ENCODE measurements around the gene BRD3. TPM values are rescaled to one million over a fixed set of nuclear protein-coding genes. Genes with fewer than 3 reads are reported as not detected.

Gene BRD3
- polyA plus RNA-seq, 2 of the 4 experiments (the other 2 are of a cell fraction): 9.0 to 15.3 TPM

DNA sequence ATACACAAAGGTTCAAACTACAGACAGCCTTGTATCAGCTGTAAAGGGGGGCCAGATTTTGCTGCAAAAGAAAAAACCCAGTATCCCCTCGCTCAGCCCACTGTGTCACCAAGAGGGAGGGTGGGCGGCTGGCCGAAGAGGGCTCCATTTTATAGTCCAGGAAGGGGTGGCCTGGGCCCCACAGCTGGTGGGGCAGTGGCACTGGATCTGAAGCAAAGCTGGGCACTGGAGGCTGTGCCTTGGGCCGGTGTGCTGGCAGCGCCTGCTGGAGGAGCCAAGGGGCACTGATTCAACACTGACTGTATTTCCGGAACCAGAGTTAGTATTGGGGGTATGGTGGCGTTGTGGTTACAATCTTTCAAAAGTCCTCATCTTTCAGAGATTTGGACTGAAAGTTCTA lies 9.1 kb downstream of the BRD3 start (continued):
- TF ChIP-seq, protein P1, sequence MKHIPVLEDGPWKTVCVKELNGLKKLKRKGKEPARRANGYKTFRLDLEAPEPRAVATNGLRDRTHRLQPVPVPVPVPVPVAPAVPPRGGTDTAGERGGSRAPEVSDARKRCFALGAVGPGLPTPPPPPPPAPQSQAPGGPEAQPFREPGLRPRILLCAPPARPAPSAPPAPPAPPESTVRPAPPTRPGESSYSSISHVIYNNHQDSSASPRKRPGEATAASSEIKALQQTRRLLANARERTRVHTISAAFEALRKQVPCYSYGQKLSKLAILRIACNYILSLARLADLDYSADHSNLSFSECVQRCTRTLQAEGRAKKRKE (CRISPR knock-in tag; IDR thresholded peaks at IDR 0.05; ENCODE audit: low read depth): no peak

DNA sequence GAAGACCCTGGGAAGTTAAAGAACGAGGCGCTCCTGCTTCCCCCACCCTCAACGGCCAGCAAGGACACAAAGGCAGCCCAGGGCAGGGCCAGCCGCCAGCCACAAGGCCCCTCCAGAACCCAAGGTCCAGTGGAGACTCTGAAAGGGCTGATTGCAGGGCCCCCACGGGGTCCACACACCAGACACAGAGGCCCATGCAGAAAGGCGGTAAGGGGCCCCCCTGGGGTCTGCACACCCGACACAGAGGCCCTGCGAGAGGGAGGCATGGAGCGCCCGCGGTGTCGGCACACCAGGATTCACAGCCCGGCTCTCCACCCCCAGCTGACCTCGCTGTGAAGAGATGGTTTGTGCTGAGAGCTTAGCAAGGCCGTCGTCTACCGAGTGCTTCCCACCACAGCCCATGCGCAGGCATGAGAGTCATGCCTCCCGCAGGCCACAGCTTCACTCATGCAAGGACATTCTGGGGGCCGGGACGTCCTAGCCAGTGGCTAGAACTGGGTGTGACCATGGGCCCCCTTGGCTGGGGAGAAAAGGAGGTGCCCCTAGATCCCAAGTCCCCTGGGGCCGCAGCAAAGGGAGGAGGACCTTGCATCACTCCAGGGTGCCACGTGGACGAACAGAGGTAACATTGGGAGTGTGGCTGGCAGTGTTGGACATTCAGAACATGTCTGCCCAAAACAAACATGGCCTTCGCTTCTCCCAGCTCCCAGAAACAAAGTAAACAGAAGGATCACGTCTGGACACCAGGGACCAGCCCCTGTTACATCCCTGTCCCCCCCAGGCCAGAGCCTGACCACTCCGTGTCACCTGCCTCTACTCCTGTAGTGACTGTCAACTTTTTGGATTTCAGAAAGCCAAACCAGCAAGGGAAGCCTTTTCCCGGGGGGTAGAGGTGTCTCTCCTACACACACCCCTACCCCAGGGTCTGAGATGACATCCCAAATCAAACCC lies 9.8 kb downstream of the BRD3 start:
- POLR2A ChIA-PET: interaction anchor here (0.6 kb wide), 1 partner anchor 723 kb away, joined by 3 read pairs; no protein-coding TSS in a partner anchor
- CTCF ChIA-PET: interaction anchor here (0.6 to 1.2 kb wide), 4 partner anchors 9 to 816 kb away, joined by 3 to 4 read pairs (median 4); no protein-coding TSS in a partner anchor
- H3K9me3 ChIP-seq: no peaks in the 10 kb centered on the region
- 90% methylated on average over 22 of the region's 28 CpGs for WGBS (ENCODE audit: missing lambda C conversion rate)
- no peak overlapping the region for H3K4me3 ChIP-seq
- no peak overlapping the region for H3K4me2 ChIP-seq
- no peak for TF ChIP-seq MAZ (IDR thresholded peaks at IDR 0.05; ENCODE audit: borderline replicate concordance, low read depth, low read length)
- TF ChIP-seq TP53 (CRISPR knock-in tag; IDR thresholded peaks at IDR 0.05): no peak
- TF ChIP-seq HOXA7 (CRISPR knock-in tag; IDR thresholded peaks at IDR 0.05): no peak
- no peak for DNase-seq (ENCODE audit: low read depth in 1 of 2, low spot score in 1 of 2)
- no peak for FAIRE-seq
- no peak for ATAC-seq
- H3K4me1 ChIP-seq: peaks cover 28% of the 10 kb centered on the region
- H3K27ac ChIP-seq: no peak overlapping the region

DNA sequence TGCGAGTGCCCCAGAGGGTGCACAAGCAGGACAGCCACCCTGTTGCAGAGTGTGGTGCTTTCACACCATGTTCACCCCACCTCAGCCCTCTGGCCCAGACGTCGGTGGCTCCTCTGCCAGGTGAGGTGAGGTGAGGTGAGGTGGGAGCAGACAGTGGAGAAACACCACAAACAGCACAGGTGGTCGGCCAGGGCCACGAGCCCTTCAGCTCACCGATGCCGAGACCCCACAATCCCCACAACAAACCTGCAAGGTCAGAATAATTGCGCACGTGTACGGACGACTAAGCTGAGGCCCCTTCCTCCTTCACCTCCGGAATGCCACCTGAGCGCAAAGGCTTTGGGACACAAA lies 10.5 kb downstream of the BRD3 start:
- ATAC-seq (no peak), FAIRE-seq (no peak), DNase-seq (ENCODE audit: low read depth in 1 of 2, low spot score in 1 of 2) (no peak)
- ChIA-PET CTCF (no interaction called here), POLR2A (no interaction called here)
- no peak for TF ChIP-seq NFE2L2 (conservative IDR thresholded peaks at IDR 0.05; ENCODE audit: low read length)
- no peak for TF ChIP-seq ZC3H11A (IDR thresholded peaks at IDR 0.05)
- TF ChIP-seq TP53 (CRISPR knock-in tag; IDR thresholded peaks at IDR 0.05): no peak
- TF ChIP-seq CBX2 (IDR thresholded peaks at IDR 0.05; ENCODE audit: borderline replicate concordance, low read depth): no peak
- TF ChIP-seq JUN (IDR thresholded peaks at IDR 0.05): no peak
- no peak for TF ChIP-seq CHD4 (IDR thresholded peaks at IDR 0.05; ENCODE audit: borderline replicate concordance)
- no peak for TF ChIP-seq HEYL (CRISPR knock-in tag; IDR thresholded peaks at IDR 0.05)
- no peak for TF ChIP-seq HDAC2 (IDR thresholded peaks at IDR 0.05)
- TF ChIP-seq RCOR1 (IDR thresholded peaks at IDR 0.05; ENCODE audit: low read depth, low read length): no peak
- TF ChIP-seq, protein P2, sequence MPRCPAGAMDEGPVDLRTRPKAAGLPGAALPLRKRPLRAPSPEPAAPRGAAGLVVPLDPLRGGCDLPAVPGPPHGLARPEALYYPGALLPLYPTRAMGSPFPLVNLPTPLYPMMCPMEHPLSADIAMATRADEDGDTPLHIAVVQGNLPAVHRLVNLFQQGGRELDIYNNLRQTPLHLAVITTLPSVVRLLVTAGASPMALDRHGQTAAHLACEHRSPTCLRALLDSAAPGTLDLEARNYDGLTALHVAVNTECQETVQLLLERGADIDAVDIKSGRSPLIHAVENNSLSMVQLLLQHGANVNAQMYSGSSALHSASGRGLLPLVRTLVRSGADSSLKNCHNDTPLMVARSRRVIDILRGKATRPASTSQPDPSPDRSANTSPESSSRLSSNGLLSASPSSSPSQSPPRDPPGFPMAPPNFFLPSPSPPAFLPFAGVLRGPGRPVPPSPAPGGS (IDR thresholded peaks at IDR 0.05): no peak
- no peak for TF ChIP-seq EHMT2 (IDR thresholded peaks at IDR 0.05; ENCODE audit: low read depth)
- no peak for TF ChIP-seq JUNB (IDR thresholded peaks at IDR 0.05)
- no peak for TF ChIP-seq MAZ (IDR thresholded peaks at IDR 0.05; ENCODE audit: borderline replicate concordance, low read depth, low read length)
- Histone ChIP-seq H3K4me1 (peaks cover 28% of the 10 kb centered on the region), H3K4me2 (0 out of 3 replicates have a peak overlapping the region, but pooled peaks have one; percentile 60), H3K27ac (no peak overlapping the region; a peak in 1 of 6 replicates), H3K9me3 (no peaks in the 10 kb centered on the region), H3K4me3 (no peak overlapping the region)
- 84% methylated on average over 11 of the region's 13 CpGs for whole genome bisulfite sequencing (ENCODE audit: missing lambda C conversion rate)

DNA sequence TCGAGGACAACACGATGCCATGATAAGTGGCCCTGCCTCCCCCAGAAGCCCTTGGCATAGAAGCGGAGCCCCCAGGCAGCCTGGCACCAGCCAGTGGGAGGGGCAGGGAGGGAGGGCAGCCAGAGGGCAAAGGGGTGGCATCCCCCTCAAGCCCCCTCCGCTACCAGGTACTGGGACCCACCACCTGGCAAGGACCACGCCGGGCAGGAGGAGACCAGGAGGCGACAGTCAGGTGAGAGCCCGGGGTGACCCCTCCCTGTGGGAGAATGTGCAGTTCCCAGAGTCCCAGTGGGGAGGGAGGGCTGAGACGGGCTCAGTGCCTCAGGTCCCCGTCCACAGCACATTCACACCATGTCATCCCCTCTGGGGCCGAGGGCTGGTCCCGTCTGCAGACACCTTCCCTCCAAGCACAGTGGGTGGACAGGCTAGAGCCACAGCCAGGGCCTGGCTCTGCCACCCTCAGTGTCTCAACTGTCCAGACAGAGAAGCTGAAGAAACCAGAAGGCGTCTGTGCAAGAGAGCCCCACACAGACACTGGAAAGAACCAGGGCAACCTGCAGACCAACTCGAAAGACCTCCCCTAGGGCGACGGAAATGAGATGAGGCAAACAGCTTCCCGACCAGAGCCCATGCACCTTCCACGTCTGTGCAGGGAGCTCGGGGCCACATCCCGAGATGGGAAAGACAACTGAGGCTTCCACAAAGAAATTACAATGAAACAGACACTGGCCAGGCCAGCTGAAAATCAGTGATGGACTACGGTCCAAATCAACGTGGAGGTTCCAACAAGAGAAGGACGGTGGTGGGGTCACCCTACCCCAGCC lies 11.1 kb downstream of the BRD3 start:
- FAIRE-seq (no peak), ATAC-seq (no peak), DNase-seq (ENCODE audit: low read depth in 1 of 2, low spot score in 1 of 2) (no peak)
- H3K4me1 ChIP-seq: peaks cover 28% of the 10 kb centered on the region
- 81% methylated on average over 17 of the region's 23 CpGs for WGBS (ENCODE audit: missing lambda C conversion rate)
- H3K27ac ChIP-seq: peak overlapping the region; percentile 45 to 67; a peak in 5 of 6 replicates
- H3K4me2 ChIP-seq: peak overlapping the region; percentile 60
- H3K9me3 ChIP-seq: no peaks in the 10 kb centered on the region
- ChIA-PET POLR2A (no interaction called here), CTCF (interaction anchor here (1.1 to 1.2 kb wide), 2 partner anchors 12 to 63 kb away, joined by 4 read pairs; no protein-coding TSS in a partner anchor)
- H3K4me3 ChIP-seq: no peak overlapping the region
- no peak for TF ChIP-seq NFE2L2 (conservative IDR thresholded peaks at IDR 0.05; ENCODE audit: low read length)
- TF ChIP-seq FOSB (CRISPR knock-in tag; IDR thresholded peaks at IDR 0.05): no peak
- no peak for TF ChIP-seq NR3C1 (IDR thresholded peaks at IDR 0.05)
- TF ChIP-seq KDM5A (IDR thresholded peaks at IDR 0.05): no peak
- TF ChIP-seq RAD21 (conservative IDR thresholded peaks at IDR 0.05 in 1 of 2, IDR thresholded peaks at IDR 0.05 in 1 of 2): no peak
- TF ChIP-seq MYC (IDR thresholded peaks at IDR 0.05; ENCODE audit: borderline replicate concordance, low read length): no peak
- TF ChIP-seq, protein P3, sequence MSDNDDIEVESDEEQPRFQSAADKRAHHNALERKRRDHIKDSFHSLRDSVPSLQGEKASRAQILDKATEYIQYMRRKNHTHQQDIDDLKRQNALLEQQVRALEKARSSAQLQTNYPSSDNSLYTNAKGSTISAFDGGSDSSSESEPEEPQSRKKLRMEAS (IDR thresholded peaks at IDR 0.05): no peak
- TF ChIP-seq, protein P4, sequence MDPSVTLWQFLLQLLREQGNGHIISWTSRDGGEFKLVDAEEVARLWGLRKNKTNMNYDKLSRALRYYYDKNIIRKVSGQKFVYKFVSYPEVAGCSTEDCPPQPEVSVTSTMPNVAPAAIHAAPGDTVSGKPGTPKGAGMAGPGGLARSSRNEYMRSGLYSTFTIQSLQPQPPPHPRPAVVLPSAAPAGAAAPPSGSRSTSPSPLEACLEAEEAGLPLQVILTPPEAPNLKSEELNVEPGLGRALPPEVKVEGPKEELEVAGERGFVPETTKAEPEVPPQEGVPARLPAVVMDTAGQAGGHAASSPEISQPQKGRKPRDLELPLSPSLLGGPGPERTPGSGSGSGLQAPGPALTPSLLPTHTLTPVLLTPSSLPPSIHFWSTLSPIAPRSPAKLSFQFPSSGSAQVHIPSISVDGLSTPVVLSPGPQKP (IDR thresholded peaks at IDR 0.05; ENCODE audit: low read depth, low read length): no peak
- TF ChIP-seq NPAS2 (CRISPR knock-in tag; IDR thresholded peaks at IDR 0.05; ENCODE audit: borderline replicate concordance): no peak
- TF ChIP-seq SMC3 (IDR thresholded peaks at IDR 0.05): no peak
- no peak for TF ChIP-seq EP300 (IDR thresholded peaks at IDR 0.05)
- TF ChIP-seq, protein P5, sequence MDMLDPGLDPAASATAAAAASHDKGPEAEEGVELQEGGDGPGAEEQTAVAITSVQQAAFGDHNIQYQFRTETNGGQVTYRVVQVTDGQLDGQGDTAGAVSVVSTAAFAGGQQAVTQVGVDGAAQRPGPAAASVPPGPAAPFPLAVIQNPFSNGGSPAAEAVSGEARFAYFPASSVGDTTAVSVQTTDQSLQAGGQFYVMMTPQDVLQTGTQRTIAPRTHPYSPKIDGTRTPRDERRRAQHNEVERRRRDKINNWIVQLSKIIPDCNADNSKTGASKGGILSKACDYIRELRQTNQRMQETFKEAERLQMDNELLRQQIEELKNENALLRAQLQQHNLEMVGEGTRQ (IDR thresholded peaks at IDR 0.05): no peak
- TF ChIP-seq CBX2 (IDR thresholded peaks at IDR 0.05; ENCODE audit: borderline replicate concordance, low read depth): no peak

Data from A549 (cell line).